Measurements from ENCODE around the gene SPINK9. TPM values are rescaled to one million over a fixed set of nuclear protein-coding genes. Genes with fewer than 3 reads are reported as not detected.
"Not testable (repeated sequence)": the region's sequence is repeated elsewhere in the genome, so short reads cannot be mapped to it uniquely, and the experiment has no call there.

Gene SPINK9, protein sequence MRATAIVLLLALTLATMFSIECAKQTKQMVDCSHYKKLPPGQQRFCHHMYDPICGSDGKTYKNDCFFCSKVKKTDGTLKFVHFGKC
- polyA plus RNA-seq (ENCODE audit: low read depth in 6 of 6) = not detected

GRCh38 chr5:148335259-148335658 lies at the start of gene SPINK9:
TSS of gene SPINK9 (plus strand) at chr5:148335559. CDS start at chr5:148335614, 55 bp downstream.
- no peaks in the 10 kb centered on the region for H3K4me1 Mint-ChIP-seq
- H3K27ac Mint-ChIP-seq = no peak within 1 kb of the TSS
- no peak for ATAC-seq (ENCODE audit: low read depth in 2 of 2)
- peaks cover 0 to 5% (median 0%) of the 10 kb centered on the region in 3 donors for H3K27me3 Mint-ChIP-seq
- H3K4me3 Mint-ChIP-seq = no peak within 1 kb of the TSS
- H3K9me3 Mint-ChIP-seq = peaks cover 4 to 17% (median 8%) of the 10 kb centered on the region in 7 donors
- DNase-seq = no peak
- H3K36me3 Mint-ChIP-seq = peaks cover 7 to 14% of the 10 kb centered on the region in 2 donors

DNA sequence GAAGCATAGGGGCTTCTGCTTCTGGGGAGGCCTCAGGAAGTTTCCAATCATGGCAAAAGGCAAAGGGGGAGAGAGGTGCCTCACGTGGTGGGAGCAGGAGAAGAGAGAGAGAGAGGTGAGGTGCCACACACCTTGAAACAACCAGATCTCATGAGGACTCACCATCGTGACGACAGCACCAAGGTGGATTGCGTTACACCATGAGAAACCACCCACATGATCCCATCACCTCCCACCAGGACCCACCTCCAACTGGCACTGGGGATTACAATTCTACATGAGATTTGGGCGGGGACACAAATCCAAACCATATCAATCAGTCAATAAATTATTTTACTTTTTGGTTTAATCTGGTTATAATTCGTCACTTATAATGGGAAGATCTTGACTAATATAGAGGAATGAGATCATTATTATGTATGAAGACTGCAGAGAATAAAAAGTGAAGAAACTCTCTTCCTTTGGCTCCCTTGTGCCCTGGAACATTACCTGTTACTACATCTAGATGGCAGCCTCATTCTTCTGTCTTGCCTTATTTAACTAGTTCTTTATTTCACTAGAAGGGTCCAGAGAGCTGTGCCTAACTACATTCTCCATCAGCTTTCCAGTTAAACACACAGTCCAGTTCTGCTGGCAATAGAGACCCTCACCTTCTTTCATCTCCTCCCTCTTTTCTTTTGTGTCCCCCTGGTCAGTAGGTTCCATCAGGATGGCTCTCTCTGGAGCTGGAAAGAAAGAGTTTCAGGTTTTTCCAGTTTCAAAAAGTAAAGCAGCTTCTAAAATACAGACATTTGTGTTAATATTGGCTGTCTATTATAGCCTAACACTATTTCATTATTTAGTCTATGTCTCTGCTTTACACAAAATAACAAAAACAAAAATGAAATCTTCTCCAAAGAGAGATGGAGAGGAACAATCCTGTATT lies 44.8 kb upstream of the SPINK9 start:
- Mint-ChIP-seq H3K4me1 (no peaks in the 10 kb centered on the region), H3K9me3 (no peaks in the 10 kb centered on the region), H3K27ac (no peak overlapping the region), H3K27me3 (no peaks in the 10 kb centered on the region), H3K36me3 (no peaks in the 10 kb centered on the region), H3K4me3 (no peak overlapping the region)
- DNase-seq (no peak), ATAC-seq (ENCODE audit: low read depth in 2 of 2) (no peak)

DNA sequence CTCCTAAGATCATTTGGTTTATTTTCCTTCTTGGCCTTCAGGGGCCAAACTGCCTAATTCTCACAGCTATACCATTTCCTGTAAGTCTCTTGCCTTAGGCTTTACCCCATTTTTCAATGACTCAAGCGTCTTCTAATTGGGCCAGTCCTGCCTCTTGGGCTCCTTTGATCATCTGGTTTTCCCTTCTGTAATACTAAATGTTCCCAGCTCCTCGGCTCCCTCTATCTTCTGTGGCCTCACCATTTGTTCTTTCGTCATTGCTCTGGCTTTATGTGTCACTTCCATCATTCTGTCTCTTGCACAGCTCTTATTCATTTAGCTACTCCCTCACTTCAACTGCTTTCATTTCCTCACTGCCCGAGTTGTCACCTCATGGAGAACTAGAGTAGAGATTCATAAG lies 37.6 kb upstream of the SPINK9 start:
- no peaks in the 10 kb centered on the region for H3K36me3 Mint-ChIP-seq
- H3K9me3 Mint-ChIP-seq = no peaks in the 10 kb centered on the region
- DNase-seq (no peak), ATAC-seq (ENCODE audit: low read depth in 2 of 2) (no peak)
- no peak overlapping the region for H3K27ac Mint-ChIP-seq
- H3K27me3 Mint-ChIP-seq = no peaks in the 10 kb centered on the region
- H3K4me3 Mint-ChIP-seq = no peak overlapping the region
- no peaks in the 10 kb centered on the region for H3K4me1 Mint-ChIP-seq

DNA sequence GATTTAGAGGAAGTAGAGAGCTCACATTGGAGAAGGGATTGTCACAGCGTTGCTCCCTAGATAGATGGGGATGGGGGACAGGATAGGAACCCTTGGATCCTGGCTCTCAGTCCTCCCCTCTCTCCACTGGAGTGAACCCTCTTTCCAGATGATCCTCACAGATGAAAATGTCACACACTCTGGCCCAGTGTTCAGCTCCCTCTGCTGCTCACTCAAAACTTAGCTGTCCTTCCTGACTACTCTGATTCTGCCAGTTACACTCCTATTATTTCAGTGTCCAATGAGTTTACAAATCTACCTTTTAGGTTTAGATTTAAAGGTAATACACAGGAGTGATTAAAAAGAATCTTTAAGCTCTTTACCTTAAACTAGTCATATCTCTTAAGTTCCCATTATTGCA lies 28.9 kb upstream of the SPINK9 start:
- peaks cover 4 to 15% (median 8%) of the 10 kb centered on the region in 7 donors for H3K9me3 Mint-ChIP-seq

GRCh38 chr5:148309019-148309418 lies 26.3 kb upstream of the SPINK9 start:
- ATAC-seq (ENCODE audit: low read depth in 2 of 2) = no peak
- no peak overlapping the region for H3K4me3 Mint-ChIP-seq
- H3K27me3 Mint-ChIP-seq = peaks cover 8 to 21% (median 18%) of the 10 kb centered on the region in 3 donors
- no peaks in the 10 kb centered on the region for H3K4me1 Mint-ChIP-seq
- H3K36me3 Mint-ChIP-seq = peaks cover 0 to 12% of the 10 kb centered on the region in 2 donors
- no peak overlapping the region for H3K27ac Mint-ChIP-seq
- DNase-seq = no peak
- H3K9me3 Mint-ChIP-seq = peaks cover 4 to 15% (median 11%) of the 10 kb centered on the region in 7 donors

More for the DNA sequence above, 28.9 kb upstream of the SPINK9 start:
- H3K4me3 Mint-ChIP-seq = no peak overlapping the region
- H3K36me3 Mint-ChIP-seq = peaks cover 0 to 12% of the 10 kb centered on the region in 2 donors
- ATAC-seq (ENCODE audit: low read depth in 2 of 2) (no peak), DNase-seq (no peak)
- H3K27me3 Mint-ChIP-seq = peaks cover 8 to 21% (median 18%) of the 10 kb centered on the region in 3 donors
- no peaks in the 10 kb centered on the region for H3K4me1 Mint-ChIP-seq
- peak overlapping the region in 1 of 6 donors; percentile 63 for H3K27ac Mint-ChIP-seq

- no peak overlapping the region for H3K27ac Mint-ChIP-seq
- DNase-seq = no peak
- no peaks in the 10 kb centered on the region for H3K4me1 Mint-ChIP-seq
- no peak for ATAC-seq (ENCODE audit: low read depth in 2 of 2)
- H3K9me3 Mint-ChIP-seq = peaks cover 4 to 15% (median 11%) of the 10 kb centered on the region in 7 donors
- H3K4me3 Mint-ChIP-seq = no peak overlapping the region
- H3K27me3 Mint-ChIP-seq = peaks cover 8 to 21% (median 18%) of the 10 kb centered on the region in 3 donors
- H3K36me3 Mint-ChIP-seq = peaks cover 0 to 12% of the 10 kb centered on the region in 2 donors
These were observed 25.6 kb upstream of the SPINK9 start for GRCh38 chr5:148309746-148310145.

GRCh38 chr5:148311484-148311883 lies 23.9 kb upstream of the SPINK9 start:
- Mint-ChIP-seq H3K36me3 (peaks cover 0 to 12% of the 10 kb centered on the region in 2 donors), H3K4me3 (no peak overlapping the region), H3K27me3 (peaks cover 8 to 18% (median 15%) of the 10 kb centered on the region in 3 donors), H3K27ac (peak overlapping the region in 1 of 6 donors; percentile 28), H3K4me1 (no peaks in the 10 kb centered on the region), H3K9me3 (peaks cover 4 to 15% (median 11%) of the 10 kb centered on the region in 7 donors)
- DNase-seq = no peak
- no peak for ATAC-seq (ENCODE audit: low read depth in 2 of 2)

GRCh38 chr5:148312153-148312552 lies 23.2 kb upstream of the SPINK9 start, which contains the start of gene SPINK7:
TSS of gene SPINK7 (plus strand) at chr5:148312423. CDS start at chr5:148312484, 61 bp downstream.
- DNase-seq = no peak
- no peak within 1 kb of the TSS for H3K4me3 Mint-ChIP-seq
- H3K27ac Mint-ChIP-seq = peak within 1 kb of the TSS in 1 of 6 donors; percentile 28
- H3K4me1 Mint-ChIP-seq = no peaks in the 10 kb centered on the region
- H3K36me3 Mint-ChIP-seq = peaks cover 0 to 12% of the 10 kb centered on the region in 2 donors
- H3K9me3 Mint-ChIP-seq = peaks cover 4 to 15% (median 11%) of the 10 kb centered on the region in 7 donors
- H3K27me3 Mint-ChIP-seq = peaks cover 8 to 18% (median 9%) of the 10 kb centered on the region in 3 donors
- ATAC-seq (ENCODE audit: low read depth in 2 of 2) = no peak

DNA sequence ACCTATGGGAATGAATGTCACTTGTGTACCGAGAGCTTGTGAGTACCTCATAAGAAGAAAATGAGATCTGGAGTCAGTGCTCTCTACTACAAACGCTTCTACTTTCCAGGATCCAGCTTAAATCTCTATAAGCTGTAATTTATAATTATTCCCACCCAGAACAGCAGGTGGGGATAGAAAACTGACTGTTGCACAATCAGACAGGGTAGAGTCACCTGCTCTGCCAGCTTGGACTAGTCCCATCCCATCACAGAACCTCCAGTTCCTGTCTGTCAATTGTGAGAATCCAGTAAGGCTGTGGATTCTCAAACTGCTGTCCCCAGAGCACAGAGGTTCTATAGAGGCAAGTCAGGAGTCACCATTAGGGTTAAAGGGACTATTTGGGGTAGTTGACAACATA lies 21.2 kb upstream of the SPINK9 start:
- ATAC-seq (ENCODE audit: low read depth in 2 of 2) = no peak
- no peak overlapping the region for H3K4me3 Mint-ChIP-seq
- peaks cover 0 to 8% of the 10 kb centered on the region in 2 donors for H3K36me3 Mint-ChIP-seq
- no peaks in the 10 kb centered on the region for H3K4me1 Mint-ChIP-seq
- H3K9me3 Mint-ChIP-seq = peaks cover under 1 to 13% (median 5%) of the 10 kb centered on the region in 7 donors
- H3K27ac Mint-ChIP-seq = no peak overlapping the region
- H3K27me3 Mint-ChIP-seq = peaks cover 2 to 8% (median 3%) of the 10 kb centered on the region in 3 donors
- DNase-seq = no peak

DNA sequence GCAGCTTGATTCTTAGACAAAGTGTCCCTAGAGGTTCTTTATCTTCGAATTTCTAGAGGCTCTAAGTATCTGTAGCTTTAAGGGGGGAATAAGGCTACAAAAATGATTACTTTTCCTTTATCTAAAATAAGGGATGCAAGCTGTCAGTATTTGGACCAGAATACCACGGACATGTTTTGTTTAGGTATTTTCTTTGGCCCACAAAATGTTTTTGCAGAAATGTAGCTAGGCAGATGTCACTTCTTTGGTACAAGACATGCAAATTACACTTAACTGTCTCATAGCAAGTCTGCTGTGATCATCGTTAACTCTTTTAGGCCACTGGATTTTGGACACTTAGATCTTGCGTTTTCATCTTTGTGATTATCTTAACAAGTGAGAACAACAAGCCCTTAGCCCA lies 20.6 kb upstream of the SPINK9 start:
- H3K4me3 Mint-ChIP-seq = no peak overlapping the region
- H3K27me3 Mint-ChIP-seq = peaks cover 0 to 3% (median 3%) of the 10 kb centered on the region in 3 donors
- peaks cover 0 to 12% (median 4%) of the 10 kb centered on the region in 7 donors for H3K9me3 Mint-ChIP-seq
- H3K36me3 Mint-ChIP-seq = peaks cover 0 to 2% of the 10 kb centered on the region in 2 donors
- no peak for DNase-seq
- no peak for ATAC-seq (ENCODE audit: low read depth in 2 of 2)
- no peak overlapping the region for H3K27ac Mint-ChIP-seq
- H3K4me1 Mint-ChIP-seq = no peaks in the 10 kb centered on the region

DNA sequence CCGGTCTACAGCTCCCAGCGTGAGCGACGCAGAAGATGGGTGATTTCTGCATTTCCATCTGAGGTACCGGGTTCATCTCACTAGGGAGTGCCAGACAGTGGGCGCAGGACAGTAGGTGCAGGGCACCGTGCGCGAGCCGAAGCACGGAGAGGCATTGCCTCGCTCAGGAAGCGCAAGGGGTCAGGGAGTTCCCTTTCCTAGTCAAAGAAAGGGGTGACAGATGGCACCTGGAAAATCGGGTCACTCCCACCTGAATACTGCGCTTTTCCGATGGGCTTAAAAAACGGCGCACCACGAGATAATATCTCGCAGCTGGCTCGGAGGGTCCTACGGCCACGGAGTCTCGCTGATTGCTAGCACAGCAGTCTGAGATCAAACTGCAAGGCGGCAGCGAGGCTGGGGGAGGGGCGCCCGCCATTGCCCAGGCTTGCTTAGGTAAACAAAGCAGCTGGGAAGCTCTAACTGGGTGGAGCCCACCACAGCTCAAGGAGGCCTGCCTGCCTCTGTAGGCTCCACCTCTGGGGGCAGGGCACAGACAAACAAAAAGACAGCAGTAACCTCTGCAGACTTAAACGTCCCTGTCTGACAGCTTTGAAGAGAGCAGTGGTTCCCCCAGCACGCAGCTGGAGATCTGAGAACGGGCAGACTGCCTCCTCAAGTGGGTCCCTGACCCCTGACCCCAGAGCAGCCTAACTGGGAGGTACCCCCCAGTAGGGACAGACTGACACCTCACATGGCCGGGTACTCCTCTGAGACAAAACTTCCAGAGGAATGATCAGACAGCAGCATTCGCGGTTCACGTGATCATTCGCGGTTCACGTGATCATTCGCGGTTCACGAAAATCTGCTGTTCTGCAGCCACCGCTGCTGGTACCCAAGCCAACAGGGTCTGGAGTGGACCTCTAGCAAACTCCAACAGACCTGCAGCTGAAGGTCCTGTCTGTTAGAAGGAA lies 15.1 kb upstream of the SPINK9 start:
- Mint-ChIP-seq H3K9me3 (peaks cover 0 to 10% (median 5%) of the 10 kb centered on the region in 7 donors), H3K27ac (peak overlapping the region in 2 of 6 donors; percentile 60 to 69), H3K4me3 (peak overlapping the region; percentile 39 to 88 (median 61)), H3K27me3 (peaks cover 0 to 13% (median 0%) of the 10 kb centered on the region in 3 donors)
- H3K36me3 Mint-ChIP-seq; H3K4me1 Mint-ChIP-seq; DNase-seq; ATAC-seq (ENCODE audit: low read depth in 2 of 2): not testable (repeated sequence)

DNA sequence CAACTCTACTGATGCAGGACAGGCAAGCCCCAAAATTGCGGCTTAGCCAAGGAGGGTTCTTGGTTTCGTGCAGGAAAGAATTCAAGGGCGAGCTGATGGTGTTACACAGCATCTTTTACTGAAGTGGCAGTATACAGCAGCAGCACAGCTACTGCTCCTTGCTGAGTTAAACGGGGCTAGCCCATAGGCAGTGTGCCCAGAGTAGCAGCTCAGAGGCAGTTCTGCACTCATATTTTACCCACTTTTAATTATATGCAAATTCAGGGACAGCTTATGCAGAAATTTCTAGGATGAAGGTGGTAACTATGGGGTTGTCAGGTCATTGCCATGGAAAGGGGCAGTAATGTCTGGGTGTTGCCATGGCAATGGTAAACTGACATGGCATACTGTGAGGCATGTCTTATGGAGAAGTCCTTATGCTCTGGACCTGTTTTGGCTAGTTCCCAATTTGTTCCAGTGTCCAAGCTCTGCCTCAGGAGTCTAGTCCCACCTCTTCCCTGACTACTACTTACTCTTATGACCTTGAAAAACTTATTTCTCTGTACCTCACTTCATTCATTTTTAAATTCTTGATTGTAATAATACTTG lies 2.0 kb upstream of the SPINK9 start:
- no peak overlapping the region for H3K27ac Mint-ChIP-seq
- peaks cover 7 to 22% of the 10 kb centered on the region in 2 donors for H3K36me3 Mint-ChIP-seq
- no peak overlapping the region for H3K4me3 Mint-ChIP-seq
- H3K4me1 Mint-ChIP-seq = no peaks in the 10 kb centered on the region
- H3K9me3 Mint-ChIP-seq = peaks cover 8 to 33% (median 21%) of the 10 kb centered on the region in 7 donors
- ATAC-seq (ENCODE audit: low read depth in 2 of 2) (no peak), DNase-seq (no peak)
- H3K27me3 Mint-ChIP-seq = peaks cover 0 to 9% (median 0%) of the 10 kb centered on the region in 3 donors
